GM12872 (cell line): ENCODE results near the gene ST3GAL5.

ENCODE experiments used
- TF ChIP-seq, protein P1 (sequence below): IDR thresholded peaks from 3 replicates; pipeline ENCODE4 v1.5.1; 2011; ENCODE audit warnings: low read depth, mild to moderate bottlenecking, low read length, moderate library complexity; ENCODE audit not compliant: insufficient read depth

The ST3GAL5 gene

DNA sequence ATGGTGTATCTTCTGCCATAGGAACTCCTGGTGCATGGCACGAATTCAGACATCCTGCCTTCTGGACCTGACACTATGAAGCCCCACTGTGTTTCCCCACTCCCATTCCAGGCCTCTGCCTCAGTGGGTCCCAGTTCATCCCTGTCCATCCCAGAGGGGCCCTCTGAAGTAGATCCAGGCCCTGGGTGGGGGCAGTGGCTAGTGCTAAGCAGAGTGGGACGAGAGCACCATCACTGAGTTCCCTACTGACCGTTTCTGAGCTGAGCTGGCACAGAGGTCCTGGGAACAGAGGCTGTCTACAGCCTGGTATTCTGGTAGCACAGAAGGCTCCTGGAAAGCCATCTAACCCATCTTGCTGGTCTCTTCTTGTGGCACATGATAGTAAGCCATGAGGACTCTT is 81.0 kb downstream of the ST3GAL5 start:
- TF ChIP-seq, protein P1, sequence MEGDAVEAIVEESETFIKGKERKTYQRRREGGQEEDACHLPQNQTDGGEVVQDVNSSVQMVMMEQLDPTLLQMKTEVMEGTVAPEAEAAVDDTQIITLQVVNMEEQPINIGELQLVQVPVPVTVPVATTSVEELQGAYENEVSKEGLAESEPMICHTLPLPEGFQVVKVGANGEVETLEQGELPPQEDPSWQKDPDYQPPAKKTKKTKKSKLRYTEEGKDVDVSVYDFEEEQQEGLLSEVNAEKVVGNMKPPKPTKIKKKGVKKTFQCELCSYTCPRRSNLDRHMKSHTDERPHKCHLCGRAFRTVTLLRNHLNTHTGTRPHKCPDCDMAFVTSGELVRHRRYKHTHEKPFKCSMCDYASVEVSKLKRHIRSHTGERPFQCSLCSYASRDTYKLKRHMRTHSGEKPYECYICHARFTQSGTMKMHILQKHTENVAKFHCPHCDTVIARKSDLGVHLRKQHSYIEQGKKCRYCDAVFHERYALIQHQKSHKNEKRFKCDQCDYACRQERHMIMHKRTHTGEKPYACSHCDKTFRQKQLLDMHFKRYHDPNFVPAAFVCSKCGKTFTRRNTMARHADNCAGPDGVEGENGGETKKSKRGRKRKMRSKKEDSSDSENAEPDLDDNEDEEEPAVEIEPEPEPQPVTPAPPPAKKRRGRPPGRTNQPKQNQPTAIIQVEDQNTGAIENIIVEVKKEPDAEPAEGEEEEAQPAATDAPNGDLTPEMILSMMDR, result no peak

DNA sequence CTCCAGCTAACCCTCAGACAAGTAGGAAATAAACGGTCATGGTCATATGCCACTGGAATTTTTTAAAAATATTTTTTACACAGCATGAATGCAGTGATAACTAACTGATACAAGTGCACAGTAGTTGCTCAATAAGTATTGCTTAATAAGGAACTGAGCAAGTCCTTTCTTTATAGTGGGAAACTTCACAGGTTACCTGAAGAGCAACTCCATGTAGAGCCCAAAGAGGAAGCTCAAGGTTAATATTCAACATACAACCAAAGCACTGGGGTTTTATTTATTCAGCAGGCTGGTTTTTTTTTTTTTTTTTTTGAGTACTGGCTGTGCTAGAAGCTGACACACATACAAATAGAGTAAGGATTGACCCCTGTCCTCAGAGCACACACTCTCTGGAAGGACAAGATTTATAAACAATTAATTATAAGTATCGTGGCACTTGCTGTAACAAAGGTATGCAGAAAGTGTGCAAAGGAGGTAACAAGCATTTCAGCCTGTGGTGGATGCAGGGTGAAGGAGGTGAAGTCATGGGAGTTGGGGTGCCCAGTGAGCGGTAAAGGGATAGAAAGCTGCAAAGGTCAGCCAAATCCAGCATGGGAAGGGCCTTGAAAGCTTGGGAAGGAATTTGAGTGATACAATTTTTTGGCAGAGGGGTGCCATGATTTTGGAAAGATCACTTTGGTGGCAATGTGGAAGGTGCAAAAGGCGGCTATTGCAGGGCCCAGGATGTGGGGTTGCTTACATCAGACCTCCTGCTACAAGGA is 82.3 kb downstream of the ST3GAL5 start:
- TF ChIP-seq, protein P1, result no peak

DNA sequence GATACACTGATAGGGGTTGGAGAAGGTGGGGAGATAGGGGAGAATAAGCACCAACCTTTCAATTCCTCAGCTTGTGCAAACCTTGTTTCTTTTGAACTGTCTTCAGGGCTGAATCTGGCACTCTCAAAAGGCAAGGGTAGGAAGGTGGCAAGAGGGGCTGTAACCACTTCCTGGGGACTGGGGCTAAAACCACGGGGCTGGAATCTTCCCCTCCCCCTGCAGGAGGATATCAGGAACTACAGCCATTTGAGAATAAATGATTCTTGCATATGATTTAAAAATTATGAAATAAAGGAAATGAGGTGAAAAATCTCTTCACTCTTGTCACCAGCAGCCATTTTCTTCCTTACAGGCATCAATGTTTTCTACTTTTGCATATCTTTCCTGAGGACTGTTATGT is 84.2 kb downstream of the ST3GAL5 start:
- TF ChIP-seq, protein P1, result peak; percentile 57; the same call in 2 of the 3 replicates

DNA sequence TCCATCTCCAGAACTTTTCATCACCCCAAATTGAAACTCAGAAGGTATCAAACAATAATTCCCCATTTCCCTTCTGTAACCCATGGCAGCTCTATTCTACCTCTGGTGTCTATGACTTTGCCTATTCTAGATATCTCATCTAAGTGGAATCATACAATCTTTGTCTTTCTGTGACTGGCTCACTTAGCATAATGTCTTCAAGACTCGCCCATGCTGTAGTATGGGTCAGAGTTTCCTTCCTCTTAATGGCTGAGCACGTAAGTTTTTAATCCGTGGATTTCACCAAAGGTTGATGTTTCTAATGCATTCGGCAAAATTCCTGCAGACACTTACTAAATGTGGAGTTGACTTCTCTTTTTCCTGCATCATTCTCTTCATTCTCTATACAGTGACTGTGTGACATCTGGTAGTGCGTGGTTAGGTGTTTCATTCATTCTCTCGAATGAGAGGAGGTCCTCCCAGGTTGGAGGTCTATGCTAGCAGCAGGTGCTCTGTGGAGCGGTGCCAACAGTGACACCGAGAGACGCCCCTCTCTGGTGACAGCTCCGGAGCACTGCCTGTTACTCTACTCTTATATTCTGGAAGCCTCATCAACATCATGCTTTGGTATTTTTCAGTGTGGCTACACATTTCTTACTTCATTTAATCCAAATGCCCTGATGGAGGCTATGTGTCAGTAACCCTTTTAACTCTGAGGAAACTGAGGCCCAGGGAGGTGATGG is 84.9 kb downstream of the ST3GAL5 start:
- TF ChIP-seq, protein P1, result no peak

DNA sequence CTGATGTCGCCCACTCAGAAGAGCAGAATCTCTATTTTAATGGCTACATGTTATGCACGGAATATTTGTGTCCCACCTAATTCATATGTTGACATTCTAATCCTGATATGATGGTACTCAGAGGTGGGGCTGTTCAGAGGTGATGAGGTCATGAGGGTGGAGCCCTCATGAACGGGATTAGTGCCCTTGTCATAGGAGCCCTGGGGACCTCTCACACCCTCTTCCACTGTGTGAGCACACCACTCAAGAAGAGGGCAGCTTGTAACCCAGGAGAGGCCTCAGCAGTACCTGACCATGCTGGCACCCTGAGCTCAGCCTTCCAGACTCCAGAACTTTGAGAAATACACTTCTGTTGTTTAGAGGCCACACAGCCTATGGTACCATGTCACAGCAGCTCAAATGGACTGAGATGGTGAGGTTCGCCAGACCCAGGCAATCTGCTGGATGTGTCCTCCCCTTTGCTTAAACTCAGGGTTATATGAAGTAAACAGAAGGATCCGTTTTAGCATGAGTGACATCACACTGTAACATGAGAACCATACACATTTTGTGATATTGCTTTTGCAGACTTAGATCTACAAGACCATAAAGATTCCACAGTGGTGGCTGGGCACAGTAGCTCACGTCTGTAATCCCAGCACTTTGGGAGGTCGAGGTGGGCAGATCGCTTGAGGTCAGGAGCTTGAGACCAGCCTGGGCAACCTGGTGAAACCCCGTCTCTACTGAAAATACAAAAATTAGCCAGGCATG is 86.3 kb downstream of the ST3GAL5 start:
- TF ChIP-seq, protein P1, result no peak

DNA sequence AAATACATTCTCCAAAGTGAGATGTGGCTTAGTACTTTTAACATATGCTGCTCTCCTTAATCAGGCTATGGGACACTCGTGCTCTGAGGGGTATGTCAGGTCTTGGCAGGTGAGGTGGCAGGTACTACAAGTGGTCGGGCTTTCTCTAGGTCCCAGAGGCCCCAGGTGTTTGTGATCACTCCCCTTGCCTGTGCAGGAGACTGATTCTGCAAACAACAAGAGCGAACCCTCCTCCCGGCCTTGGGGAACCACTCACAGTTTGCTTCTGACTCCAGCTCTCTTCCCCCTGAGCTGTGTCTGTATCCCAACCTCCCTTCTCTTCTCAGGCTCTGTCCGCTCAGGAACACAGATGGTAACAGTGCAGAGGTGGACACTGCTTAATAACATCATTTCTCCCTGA is 86.9 kb downstream of the ST3GAL5 start:
- TF ChIP-seq, protein P1, result no peak

DNA sequence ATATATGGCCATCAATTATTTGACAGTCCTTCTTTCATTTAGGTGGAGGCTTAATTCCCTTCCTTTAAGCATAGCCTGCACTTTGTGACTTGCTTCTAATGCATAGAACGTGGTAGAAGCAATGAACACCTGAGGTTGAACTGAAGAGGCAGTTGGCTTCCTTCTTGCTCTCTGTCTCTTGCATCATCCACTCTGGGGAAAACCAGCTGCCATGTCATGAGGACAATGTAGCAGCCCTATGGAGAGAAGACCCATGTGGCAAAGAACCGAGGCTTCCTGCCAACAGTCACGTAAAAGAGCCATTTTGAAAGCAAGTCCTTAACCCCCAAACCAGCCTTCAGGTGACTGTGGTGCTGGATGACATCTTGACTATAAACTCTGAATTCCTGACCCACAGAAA is 88.2 kb downstream of the ST3GAL5 start:
- TF ChIP-seq, protein P1, result no peak
